HepG2 (cell line): ENCODE data around the gene PLCB1. TPM values are rescaled to one million over a fixed set of nuclear protein-coding genes. Genes with fewer than 3 reads are reported as not detected.

Experiments
- ATAC-seq: fragments of 200-7000 bp; cut with Tn5 transposase; 3 replicates; pipeline ENCODE4 v1.9.1; 2020; ENCODE audit warnings: mild to moderate bottlenecking, moderate library complexity
- BruUV-seq: library from RNA; stranded (reverse); fragments of 400-500 nt; replicated peaks from 2 replicates; lab custom pipeline; 2021; lab: Mats Ljungman, UMichigan
- CTCF ChIA-PET: fragments of 300-600 bp; formaldehyde crosslinking; extraction: SDS; loops from one replicate; lab custom pipeline; 2021; ENCODE audit warnings: low total read pairs, inconsistent platforms, low intra/inter-chr PET ratio; lab: Yijun Ruan, JAX
- POLR2A ChIA-PET: fragments of 350-600 bp; sonication (Branson Sonifier 250); formaldehyde crosslinking; loops from one replicate; lab custom pipeline; 2020; ENCODE audit warnings: antibody characterized with exemption, inconsistent platforms; lab: Yijun Ruan, JAX
- DNase-seq: peaks from one replicate; pipeline ENCODE4 v3.0.0-alpha.2; 2015; ENCODE audit warnings: low spot score
- FAIRE-seq: peaks from 3 replicates; lab custom pipeline; 2011; peaks lifted over from hg19 to GRCh38; lab: Jason Lieb, UNC
- H2AFZ ChIP-seq: one replicate; pipeline ENCODE4 v1.6.1; 2011; ENCODE audit warnings: low read length, inconsistent platforms
- H3K27ac ChIP-seq: fragments of 300-600 bp; 3 replicates; pipeline ENCODE4 v1.8.0; 2011; ENCODE audit warnings: mixed run types, mild to moderate bottlenecking, mixed read lengths, low read length, inconsistent platforms; ENCODE audit not compliant: insufficient read depth; ENCODE audit errors: extremely low read length
- H3K27me3 ChIP-seq, 2 experiments: fragments of 200-600 bp in 1 of 2; 2 replicates in 1 of 2; 3 replicates in 1 of 2; pipeline versions ENCODE4 v1.6.0 to v1.8.0; 2011; ENCODE audit warnings: low read length in 2 of 2, mild to moderate bottlenecking in 2 of 2, moderate library complexity in 2 of 2, inconsistent platforms in 1 of 2; ENCODE audit not compliant: insufficient read depth in 2 of 2, control insufficient read depth in 1 of 2
- H3K36me3 ChIP-seq, 2 experiments: fragments of 200-600 bp in 1 of 2; replicated peaks in 1 of 2; 2 replicates in 1 of 2; 3 replicates in 1 of 2; pipeline versions ENCODE4 v1.5.1 to v1.8.0; 2011; ENCODE audit warnings: low read length in 2 of 2, inconsistent platforms in 1 of 2; ENCODE audit not compliant: insufficient read depth in 2 of 2, control insufficient read depth in 1 of 2
- H3K4me1 ChIP-seq: 2 replicates; pipeline ENCODE4 v1.5.1; 2012; ENCODE audit warnings: low read length, inconsistent platforms; ENCODE audit not compliant: insufficient read depth
- H3K4me2 ChIP-seq: 2 replicates; pipeline ENCODE4 v1.6.0; 2011; ENCODE audit warnings: low read depth, low read length, inconsistent platforms
- H3K4me3 ChIP-seq, 3 experiments: fragments of 200-600 bp in 1 of 3; sonication (generic), shearing (Covaris generic) in 1 of 3; replicated peaks in 1 of 3; 2 replicates each; pipeline ENCODE4 v1.5.1; 2011 to 2016; ENCODE audit warnings: low read length in 3 of 3, inconsistent platforms in 2 of 3, low read depth in 2 of 3, mild to moderate bottlenecking in 2 of 3, control low read depth in 1 of 3, mixed read lengths in 1 of 3; ENCODE audit not compliant: insufficient read depth in 1 of 3
- H3K79me2 ChIP-seq: one replicate; pipeline ENCODE4 v1.6.1; 2011; ENCODE audit warnings: low read length, inconsistent platforms; ENCODE audit not compliant: insufficient read depth
- H3K9ac ChIP-seq: 2 replicates; pipeline ENCODE4 v1.6.0; 2011; ENCODE audit warnings: mild to moderate bottlenecking, low read depth, low read length, inconsistent platforms; ENCODE audit not compliant: insufficient read depth
- H3K9me3 ChIP-seq: 2 replicates; pipeline ENCODE4 v1.5.1; 2012; ENCODE audit warnings: mild to moderate bottlenecking, low read length
- H4K20me1 ChIP-seq: 2 replicates; pipeline ENCODE4 v1.6.0; 2011; ENCODE audit warnings: inconsistent platforms, mild to moderate bottlenecking, low read length, moderate library complexity; ENCODE audit not compliant: insufficient read depth
- ELK4 ChIP-seq: sonication (generic); formaldehyde crosslinking; IDR thresholded peaks from 2 replicates; pipeline ENCODE4 v1.9.0; 2021; ENCODE audit warnings: missing genetic modification reagents, borderline replicate concordance
- FLYWCH1 ChIP-seq: sonication (generic); formaldehyde crosslinking; IDR thresholded peaks from 2 replicates; pipeline ENCODE4 v1.8.1; 2023; ENCODE audit warnings: mild to moderate bottlenecking, missing genetic modification reagents
- ZNF382 ChIP-seq: sonication (generic); formaldehyde crosslinking; IDR thresholded peaks from 2 replicates; pipeline ENCODE4 v1.5.0; 2020; ENCODE audit warnings: missing genetic modification reagents, mild to moderate bottlenecking, borderline replicate concordance
- ZNF44 ChIP-seq: sonication (generic); formaldehyde crosslinking; IDR thresholded peaks from 2 replicates; pipeline ENCODE4 v1.5.1; 2020; ENCODE audit warnings: mild to moderate bottlenecking, missing genetic modification reagents
- ZNF484 ChIP-seq: sonication (generic); formaldehyde crosslinking; IDR thresholded peaks from 2 replicates; pipeline ENCODE4 v1.5.1; 2020; ENCODE audit warnings: mild to moderate bottlenecking, low read depth, missing genetic modification reagents, borderline replicate concordance
- ZNF512 ChIP-seq: sonication (generic); formaldehyde crosslinking; IDR thresholded peaks from 2 replicates; pipeline ENCODE4 v1.4.0; 2020; ENCODE audit warnings: mild to moderate bottlenecking, missing genetic modification reagents
- WGBS: methylation state at CpG from one replicate; pipeline ENCODE4 v1.1.6; 2017; ENCODE audit warnings: low lambda C conversion rate; 5-methylcytosine and 5-hydroxymethylcytosine counted together
- in situ Hi-C: cut with HindIII; loops from 2 replicates; pipeline ENCODE4 v1.10.0; 2017; ENCODE audit warnings: low pct_unique_long_range_greater_than_20kb; ENCODE audit not compliant: extremely low pct_ligation_motif_present
- intact Hi-C: fragments of 100-400 bp; cut with micrococcal nuclease; formaldehyde crosslinking; loops from one replicate; pipeline ENCODE4 v1.10.0; 2022; ENCODE audit not compliant: unreplicated experiment
- polyA plus RNA-seq, 8 experiments: library from polyadenylated mRNA; depleted of rRNA in 3 of 8; stranded (reverse) in 7 of 8; unstranded in 1 of 8; fragments of >200 nt; fragmentation: Illumina TruSeq in 4 of 8; extraction: Trizol in 4 of 8; gene quantifications; 2 replicates each; pipeline versions ENCODE4 v1.2.1 to v1.2.3, GENCODE V29; 2011 to 2016; ENCODE audit warnings: low read depth in 4 of 8, missing spikeins in 1 of 8, mixed read lengths in 1 of 8; ENCODE audit not compliant: insufficient read depth in 1 of 8
- total RNA-seq, 5 experiments: library from RNA; depleted of rRNA; stranded (reverse); fragments of >200 nt; fragmentation: Illumina TruSeq; extraction: Trizol; gene quantifications; 2 replicates each; pipeline ENCODE4 v1.2.3, GENCODE V29; 2016; ENCODE audit warnings: low read depth in 1 of 5
- TF ChIP-seq, protein P1 (sequence below): sonication (generic); formaldehyde crosslinking; IDR thresholded peaks from 2 replicates; pipeline ENCODE4 v1.5.0; 2020; ENCODE audit warnings: mild to moderate bottlenecking, missing genetic modification reagents, borderline replicate concordance

The PLCB1 gene
- total and polyA plus RNA-seq, 2 of the 13 experiments (the other 11 are each of a cell fraction or from before 2014, with no cell fraction given) = 42.4 to 55.9 TPM

- no peak for TF ChIP-seq ZNF484 (CRISPR knock-in tag)
These were observed 236.6 kb downstream of the PLCB1 start (continued) for GRCh38 chr20:8368670-8369069.

DNA sequence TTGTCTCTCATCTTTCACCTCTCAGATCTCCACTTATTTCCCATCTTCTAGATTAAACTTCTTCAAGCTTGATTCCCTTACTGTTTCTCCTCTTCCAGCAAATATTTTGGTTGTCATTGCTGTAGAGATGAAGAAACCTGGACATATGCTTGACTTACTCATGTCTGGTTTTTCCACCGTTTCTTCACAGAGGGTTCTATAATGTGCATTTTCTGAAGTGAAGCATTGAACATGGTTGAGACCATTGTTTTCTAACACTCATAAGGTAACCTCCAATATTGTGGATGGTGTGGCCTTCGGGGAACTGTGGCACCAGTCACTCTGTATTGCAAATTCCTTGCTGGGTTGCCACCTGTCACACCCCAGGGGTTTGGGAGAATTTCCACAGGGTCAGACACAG lies 237.2 kb downstream of the PLCB1 start:
- Histone ChIP-seq H3K36me3 (peaks cover 5 to 18% of the 10 kb centered on the region in 2 experiments; a peak in 4 of 5 replicates), H3K9ac (no peak overlapping the region), H3K27me3 (no peaks in the 10 kb centered on the region), H3K4me2 (no peak overlapping the region), H3K9me3 (no peaks in the 10 kb centered on the region), H3K27ac (no peak overlapping the region), H3K4me3 (no peak overlapping the region), H3K4me1 (peaks cover 37% of the 10 kb centered on the region), H4K20me1 (no peaks in the 10 kb centered on the region), H3K79me2 (peaks cover 18% of the 10 kb centered on the region), H2AFZ (no peak overlapping the region)
- ChIA-PET POLR2A (no interaction called here), CTCF (no interaction called here)
- 98% methylated on average over 2 of the region's 2 CpGs for WGBS
- intact Hi-C loops (loop anchor here (10.0 kb wide), 1 partner anchor 115 kb away; no protein-coding TSS in a partner anchor), in situ Hi-C loops (no loop called here)
- TF ChIP-seq ZNF382 (CRISPR knock-in tag) (no peak), ZNF512 (CRISPR knock-in tag) (0 out of 2 replicates have a peak, but pooled peaks have one; percentile 6), FLYWCH1 (no peak), ZNF44 (CRISPR knock-in tag) (no peak), ELK4 (CRISPR knock-in tag) (no peak)
- TF ChIP-seq, protein P1, sequence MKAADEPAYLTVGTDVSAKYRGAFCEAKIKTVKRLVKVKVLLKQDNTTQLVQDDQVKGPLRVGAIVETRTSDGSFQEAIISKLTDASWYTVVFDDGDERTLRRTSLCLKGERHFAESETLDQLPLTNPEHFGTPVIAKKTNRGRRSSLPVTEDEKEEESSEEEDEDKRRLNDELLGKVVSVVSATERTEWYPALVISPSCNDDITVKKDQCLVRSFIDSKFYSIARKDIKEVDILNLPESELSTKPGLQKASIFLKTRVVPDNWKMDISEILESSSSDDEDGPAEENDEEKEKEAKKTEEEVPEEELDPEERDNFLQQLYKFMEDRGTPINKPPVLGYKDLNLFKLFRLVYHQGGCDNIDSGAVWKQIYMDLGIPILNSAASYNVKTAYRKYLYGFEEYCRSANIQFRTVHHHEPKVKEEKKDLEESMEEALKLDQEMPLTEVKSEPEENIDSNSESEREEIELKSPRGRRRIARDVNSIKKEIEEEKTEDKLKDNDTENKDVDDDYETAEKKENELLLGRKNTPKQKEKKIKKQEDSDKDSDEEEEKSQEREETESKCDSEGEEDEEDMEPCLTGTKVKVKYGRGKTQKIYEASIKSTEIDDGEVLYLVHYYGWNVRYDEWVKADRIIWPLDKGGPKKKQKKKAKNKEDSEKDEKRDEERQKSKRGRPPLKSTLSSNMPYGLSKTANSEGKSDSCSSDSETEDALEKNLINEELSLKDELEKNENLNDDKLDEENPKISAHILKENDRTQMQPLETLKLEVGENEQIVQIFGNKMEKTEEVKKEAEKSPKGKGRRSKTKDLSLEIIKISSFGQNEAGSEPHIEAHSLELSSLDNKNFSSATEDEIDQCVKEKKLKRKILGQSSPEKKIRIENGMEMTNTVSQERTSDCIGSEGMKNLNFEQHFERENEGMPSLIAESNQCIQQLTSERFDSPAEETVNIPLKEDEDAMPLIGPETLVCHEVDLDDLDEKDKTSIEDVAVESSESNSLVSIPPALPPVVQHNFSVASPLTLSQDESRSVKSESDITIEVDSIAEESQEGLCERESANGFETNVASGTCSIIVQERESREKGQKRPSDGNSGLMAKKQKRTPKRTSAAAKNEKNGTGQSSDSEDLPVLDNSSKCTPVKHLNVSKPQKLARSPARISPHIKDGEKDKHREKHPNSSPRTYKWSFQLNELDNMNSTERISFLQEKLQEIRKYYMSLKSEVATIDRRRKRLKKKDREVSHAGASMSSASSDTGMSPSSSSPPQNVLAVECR (CRISPR knock-in tag) = no peak
- FAIRE-seq (no peak), DNase-seq (no peak), ATAC-seq (no peak)
- no TSS peak for BruUV-seq
